PC-9 (cell line): ENCODE data around the gene ARNT2.

Source experiments
- EZH2 ChIP-seq: fragments of 200-600 bp; sonication (generic); IDR thresholded peaks from 2 replicates; pipeline ENCODE4 v1.8.0; 2017; ENCODE audit warnings: antibody characterized with exemption, low read depth
- TF ChIP-seq, protein P1 (sequence below): fragments of 200-600 bp; sonication (generic); conservative IDR thresholded peaks from 2 replicates; pipeline ENCODE4 v1.6.1; 2017; ENCODE audit warnings: mixed run types, antibody characterized with exemption, mild to moderate bottlenecking, moderate library complexity

DNA sequence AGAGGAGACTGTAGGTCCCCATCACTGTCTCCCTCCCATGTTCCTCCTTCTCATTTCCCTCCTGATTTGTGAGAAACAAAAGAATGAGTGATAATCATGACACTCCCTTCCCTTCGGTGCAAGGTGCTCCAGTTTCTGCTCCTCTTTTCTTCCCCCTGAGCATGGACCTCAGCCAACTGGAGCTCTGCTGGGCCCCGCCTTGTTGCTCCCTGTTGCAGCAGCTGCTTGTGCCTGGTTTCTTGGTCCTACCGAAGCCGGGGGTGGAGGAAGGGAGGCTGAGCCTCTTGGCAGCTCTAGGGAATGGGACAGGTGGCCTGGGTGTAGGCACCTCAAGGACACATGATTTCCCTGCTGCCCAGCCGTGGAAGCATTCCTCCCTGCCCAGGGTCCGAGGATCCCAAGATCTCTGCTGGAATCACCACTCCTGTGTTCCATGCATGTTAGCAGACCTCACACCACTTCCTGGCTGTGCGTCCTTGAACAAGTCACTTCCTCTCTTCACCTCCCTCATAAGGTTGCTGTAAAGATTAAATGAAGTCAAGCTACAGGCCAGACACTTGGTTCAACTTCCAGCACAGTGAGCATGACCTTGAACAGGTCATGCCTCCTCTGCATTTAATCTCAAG, 159.3 kb downstream of the ARNT2 start:
- TF ChIP-seq, protein P1, sequence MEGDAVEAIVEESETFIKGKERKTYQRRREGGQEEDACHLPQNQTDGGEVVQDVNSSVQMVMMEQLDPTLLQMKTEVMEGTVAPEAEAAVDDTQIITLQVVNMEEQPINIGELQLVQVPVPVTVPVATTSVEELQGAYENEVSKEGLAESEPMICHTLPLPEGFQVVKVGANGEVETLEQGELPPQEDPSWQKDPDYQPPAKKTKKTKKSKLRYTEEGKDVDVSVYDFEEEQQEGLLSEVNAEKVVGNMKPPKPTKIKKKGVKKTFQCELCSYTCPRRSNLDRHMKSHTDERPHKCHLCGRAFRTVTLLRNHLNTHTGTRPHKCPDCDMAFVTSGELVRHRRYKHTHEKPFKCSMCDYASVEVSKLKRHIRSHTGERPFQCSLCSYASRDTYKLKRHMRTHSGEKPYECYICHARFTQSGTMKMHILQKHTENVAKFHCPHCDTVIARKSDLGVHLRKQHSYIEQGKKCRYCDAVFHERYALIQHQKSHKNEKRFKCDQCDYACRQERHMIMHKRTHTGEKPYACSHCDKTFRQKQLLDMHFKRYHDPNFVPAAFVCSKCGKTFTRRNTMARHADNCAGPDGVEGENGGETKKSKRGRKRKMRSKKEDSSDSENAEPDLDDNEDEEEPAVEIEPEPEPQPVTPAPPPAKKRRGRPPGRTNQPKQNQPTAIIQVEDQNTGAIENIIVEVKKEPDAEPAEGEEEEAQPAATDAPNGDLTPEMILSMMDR = no peak
- no peak for TF ChIP-seq EZH2
